HG03045 (cell line): ENCODE results near the gene SERPING1.

Source experiments
- ATAC-seq: cut with Tn5 transposase; IDR thresholded peaks from one replicate; pipeline ENCODE4 v1.9.1; 2021; ENCODE audit warnings: mild to moderate bottlenecking, moderate library complexity; ENCODE audit not compliant: unreplicated experiment

The SERPING1 gene

DNA sequence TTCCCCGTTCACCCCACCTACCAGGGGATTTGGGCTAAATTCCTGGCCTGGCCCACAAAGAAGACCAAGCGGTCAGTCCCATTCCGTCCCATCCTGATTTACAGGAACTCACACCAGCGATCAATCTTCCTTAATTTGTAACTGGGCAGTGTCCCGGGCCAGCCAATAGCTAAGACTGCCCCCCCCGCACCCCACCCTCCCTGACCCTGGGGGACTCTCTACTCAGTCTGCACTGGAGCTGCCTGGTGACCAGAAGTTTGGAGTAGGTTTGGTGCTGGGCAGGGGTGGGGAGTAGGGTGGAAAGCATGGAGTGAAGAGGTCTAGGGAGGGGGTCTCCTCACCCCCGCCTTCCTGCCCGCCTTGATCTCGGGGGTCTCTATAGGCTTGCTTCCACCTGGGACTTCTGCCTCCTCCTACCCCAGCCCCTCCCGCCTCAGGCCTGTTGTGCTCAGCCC is at the start of gene SERPING1:
TSS of gene SERPING1 (plus strand) at position 225 of the 455 bp plus-strand sequence. CDS start 586 bp downstream, outside the sequence.
- no peak for ATAC-seq

DNA sequence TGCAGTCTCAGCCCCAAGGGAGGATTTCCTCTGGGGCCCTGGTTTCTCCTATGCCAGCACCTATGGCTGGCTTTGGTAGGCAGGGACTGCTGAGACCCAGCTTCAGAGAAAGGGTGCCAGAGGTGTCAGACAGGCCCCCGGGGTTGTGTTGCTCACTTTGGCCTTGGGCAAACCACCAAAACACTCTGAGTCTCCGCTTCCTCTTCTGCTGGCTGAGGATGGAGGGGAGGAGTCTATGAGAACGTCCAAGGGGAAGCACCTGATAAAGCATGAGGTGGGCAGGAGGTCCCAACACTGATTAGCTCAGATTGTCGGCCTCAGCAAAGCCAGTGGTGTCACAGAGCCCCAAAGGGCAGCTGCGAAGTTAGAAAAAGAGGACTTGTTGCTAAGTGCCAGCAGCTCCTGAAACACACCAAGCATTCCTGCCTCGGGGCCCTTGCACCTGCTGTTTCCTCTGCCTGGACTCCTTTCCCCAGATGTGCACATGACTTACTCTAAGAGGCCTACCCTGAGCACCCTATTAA is 49.6 kb upstream of the SERPING1 start:
- peak; percentile 80 for ATAC-seq

DNA sequence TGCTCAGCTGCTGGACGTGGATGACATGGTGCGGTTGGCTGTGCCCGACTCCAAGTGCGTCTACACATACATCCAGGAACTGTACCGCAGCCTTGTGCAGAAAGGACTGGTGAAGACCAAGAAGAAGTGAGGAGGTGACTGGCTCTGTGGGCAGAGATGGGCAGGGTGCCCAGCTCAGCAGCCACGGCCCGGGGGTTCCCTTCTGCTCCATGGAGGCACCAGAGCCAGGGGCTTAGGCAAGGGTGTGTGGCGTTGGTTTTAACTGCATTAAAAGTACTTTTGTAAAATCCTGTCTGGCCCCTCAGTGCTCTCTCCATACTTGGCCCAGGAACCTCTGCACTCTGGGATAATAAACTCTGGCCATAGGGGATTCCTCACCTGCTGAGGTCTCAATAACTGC is 47.5 kb upstream of the SERPING1 start:
- ATAC-seq, result no peak

DNA sequence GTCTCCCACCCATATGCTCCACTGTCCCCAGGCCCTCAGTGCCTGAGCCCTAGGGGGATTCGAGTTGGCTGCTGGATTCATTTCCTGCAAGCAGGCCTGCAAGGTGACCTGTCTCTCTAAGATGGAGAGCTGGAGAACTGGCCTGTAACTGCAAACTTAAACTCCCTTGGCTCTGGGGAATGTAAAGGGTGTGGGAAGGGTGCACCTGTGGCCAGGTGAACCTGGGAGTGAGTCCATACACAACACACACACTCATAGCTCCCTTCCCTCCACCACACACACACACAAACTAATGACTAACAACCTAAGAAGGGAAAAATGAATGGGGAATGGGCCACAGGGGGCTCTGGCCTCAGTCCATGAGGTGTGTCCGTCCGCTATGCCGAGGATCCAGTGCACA is 45.5 kb upstream of the SERPING1 start:
- no peak for ATAC-seq

DNA sequence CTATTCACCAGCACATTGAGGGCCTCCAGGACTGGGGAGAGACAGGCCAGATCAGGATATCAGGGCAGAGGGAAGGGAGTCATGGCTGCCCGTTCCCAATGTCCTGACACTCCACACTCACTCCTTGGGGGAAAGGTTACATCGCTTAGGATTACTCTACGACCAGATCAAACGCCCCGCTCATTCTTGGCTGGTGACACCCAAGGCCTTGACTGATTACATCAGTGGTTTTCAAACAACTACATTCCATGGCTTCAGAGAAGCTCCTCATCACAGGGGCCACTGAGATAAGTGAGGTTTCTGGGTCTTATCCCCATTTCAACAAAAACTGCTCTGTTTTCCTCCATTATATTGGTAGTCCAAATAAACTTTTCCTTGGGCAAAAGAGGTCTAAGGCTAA is 45.0 kb upstream of the SERPING1 start:
- no peak for ATAC-seq

DNA sequence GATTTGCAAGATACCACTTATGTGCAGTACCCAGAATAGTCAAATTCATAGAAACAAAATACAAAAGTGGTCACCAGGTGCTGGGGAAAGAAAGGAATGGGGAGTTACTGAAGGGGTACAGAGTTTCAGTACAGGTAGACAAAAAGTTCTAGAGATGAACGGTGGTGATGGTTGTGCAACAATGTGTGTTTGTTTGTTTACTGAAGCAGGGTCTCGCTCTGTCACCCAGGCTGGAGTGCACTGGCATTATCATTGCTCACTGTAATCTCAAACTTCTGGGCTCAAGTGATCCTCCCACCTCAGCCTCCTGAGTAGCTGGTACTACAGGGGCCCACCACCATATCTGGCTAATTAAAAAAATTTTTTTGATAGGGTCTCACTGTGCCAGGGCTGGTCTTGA is 42.1 kb upstream of the SERPING1 start:
- no peak for ATAC-seq

DNA sequence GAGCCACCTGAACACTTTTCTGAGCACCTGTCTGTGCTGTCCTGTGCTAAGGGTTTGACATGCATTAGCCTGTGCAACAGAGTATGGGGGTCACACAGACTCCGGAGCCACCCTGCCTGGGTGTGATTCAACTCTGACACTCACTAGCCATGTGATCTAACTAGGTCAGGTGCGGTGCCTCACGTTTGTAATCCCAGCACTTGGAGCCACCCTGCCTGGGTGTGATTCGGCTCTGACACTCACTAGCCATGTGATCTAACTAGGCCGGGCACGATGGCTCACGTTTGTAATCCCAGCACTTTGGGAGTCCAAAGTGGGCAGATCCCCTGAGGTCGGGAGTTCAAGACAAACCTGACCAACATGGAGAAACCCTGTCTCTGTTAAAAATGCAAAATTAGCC is 41.4 kb upstream of the SERPING1 start:
- no peak for ATAC-seq

DNA sequence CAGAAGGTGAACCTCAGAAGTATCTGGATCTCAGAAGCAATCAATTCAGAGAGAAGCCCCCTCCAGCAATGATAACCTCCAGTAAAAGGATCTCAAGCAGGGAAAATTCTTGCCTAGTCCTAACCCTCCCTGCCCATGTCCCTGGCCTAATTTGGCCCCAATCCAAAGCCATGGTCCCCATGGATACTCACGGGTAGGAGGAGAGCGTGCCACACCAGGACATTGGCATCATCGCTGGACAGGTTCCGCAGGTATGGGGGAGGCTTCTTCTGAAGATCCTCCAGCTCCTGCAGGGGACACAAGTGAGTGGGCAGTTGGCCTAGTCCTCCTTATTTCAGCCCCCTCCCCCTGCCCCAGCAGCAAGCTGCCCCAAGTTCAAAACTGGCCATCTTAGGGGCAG is 37.3 kb upstream of the SERPING1 start:
- ATAC-seq, result no peak

DNA sequence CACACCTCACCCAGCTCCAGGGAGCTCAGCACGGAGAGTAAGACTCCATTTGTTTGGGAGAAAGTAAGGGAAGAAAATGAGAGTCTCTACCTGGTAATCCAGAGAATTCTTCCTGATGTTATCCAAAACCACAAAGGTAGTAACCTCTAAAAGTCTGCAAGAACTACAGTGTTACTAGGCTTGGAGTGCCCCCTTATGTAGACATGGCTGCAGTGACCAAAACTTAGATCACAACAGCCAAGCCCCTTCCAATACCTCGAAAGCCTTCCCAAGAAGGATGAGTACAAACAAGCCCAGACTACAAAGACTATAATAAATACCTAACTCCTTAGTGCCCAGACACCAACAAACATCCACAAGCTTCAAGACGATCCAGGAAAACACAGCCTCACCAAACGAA is 34.9 kb upstream of the SERPING1 start:
- no peak for ATAC-seq

DNA sequence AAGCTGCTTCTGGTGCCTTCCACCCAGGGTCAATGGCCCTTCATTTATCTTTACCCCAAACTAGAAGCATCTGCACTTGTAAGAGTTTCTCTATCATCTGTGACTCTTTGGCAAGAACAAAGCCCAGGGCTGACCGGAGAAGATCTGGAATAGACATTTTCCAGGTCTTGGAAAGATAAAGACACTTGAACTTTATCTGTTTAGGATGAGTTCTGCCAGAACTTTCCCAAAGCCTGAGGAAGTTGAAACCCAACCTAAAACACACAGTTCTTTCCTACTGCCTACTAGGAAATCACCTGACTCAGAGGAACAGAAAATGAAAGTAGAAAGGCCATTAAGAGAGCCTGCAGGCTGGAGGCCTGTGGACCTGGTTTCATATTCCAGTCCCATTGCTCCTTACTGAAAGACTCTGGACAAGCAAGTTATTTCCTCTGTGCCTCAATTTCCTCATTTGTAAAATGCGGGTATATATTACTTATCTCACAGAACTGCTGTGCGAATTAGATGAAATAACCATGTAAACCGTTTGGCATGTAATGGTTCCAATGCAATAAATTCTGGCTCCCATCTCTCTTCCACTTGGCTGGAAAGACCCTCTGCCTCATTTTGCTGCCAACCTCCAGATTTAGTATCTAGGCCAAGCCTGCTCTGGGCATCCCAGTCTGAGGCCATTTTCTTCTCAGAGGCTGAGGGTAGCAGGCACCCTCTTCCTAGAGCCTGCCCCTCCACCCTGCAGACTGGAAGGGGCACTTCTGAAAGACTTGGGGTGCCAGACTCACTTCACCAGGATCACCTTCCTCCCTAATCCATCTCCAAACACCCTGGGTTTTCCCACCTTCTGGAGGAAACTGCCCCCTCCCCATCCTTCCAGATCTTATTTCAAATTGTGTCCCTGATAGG is 31.2 kb upstream of the SERPING1 start:
- ATAC-seq, result peak; percentile 51

DNA sequence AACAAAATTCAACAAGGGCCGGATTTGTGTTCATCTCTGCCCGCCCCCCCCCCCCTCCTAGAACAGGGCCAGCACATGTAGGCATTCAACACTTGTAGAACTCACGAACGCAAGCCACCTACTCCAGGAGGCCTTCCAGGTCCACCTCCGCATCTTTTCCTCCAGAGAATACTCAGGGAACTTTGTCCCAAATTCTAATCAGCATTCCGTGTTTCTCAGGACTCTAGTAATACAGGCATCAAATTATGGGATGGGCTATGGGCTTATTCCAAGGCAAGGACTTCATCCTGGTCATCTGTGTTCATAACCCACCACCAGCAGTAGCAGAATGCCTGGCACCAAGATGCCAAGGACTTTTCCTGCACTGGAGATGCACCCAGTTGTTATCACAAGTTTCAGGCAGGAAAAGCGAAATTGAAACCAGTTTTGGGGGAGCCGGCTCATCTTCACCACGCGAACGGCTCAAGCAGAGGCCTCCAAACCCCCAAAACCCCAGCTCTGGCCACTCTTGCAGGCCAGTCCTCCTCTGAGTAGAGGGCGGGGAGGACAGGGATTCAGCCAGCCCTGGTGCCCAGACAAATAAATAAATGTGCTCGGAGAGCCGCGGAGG is 30.5 kb upstream of the SERPING1 start:
- ATAC-seq, result peak; percentile 2

DNA sequence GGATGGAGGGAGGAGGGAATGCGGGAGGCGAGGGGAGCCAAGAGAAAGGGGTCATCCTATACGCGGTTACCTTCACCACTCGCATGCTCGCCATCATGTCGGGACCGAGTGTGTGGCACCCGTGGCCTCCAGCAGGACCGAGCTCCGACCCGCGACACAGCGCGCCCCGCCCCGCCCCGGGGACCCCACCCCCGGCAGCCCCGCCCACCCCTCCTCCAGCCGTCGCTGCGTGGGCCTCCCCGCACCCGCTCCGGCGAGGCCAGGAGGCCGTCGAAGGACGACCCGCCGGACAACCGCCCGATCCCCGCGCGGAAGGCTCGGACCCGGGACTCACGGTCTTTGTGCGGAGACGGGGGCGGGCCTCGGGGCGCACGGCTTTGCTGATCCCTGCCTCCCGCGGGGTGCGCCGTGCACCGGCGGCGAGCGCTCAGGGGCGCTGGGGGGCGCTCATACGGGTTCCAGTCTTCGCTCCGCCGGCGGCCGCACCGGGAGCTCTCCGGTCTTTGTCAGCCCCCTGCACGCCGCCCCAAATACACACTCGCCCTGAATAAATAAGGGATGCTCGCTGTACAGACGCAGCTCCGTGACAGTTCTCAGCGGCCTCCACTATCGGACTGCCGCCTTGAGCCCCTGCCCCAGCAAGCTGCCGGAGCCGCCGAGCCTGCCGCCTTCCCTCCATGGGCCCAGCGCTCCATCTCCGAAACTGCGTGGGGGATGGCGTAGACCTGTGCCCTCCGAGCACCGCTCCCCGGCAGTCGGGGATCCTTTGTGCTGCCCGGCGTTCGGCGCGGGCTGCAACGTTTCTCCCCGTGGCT is 29.8 kb upstream of the SERPING1 start, which contains the start of gene UBE2L6:
TSS of gene UBE2L6 (minus strand) at position 158 of the 815 bp plus-strand sequence. CDS start at position 97, 61 bp downstream.
- ATAC-seq, result peak; percentile 72

DNA sequence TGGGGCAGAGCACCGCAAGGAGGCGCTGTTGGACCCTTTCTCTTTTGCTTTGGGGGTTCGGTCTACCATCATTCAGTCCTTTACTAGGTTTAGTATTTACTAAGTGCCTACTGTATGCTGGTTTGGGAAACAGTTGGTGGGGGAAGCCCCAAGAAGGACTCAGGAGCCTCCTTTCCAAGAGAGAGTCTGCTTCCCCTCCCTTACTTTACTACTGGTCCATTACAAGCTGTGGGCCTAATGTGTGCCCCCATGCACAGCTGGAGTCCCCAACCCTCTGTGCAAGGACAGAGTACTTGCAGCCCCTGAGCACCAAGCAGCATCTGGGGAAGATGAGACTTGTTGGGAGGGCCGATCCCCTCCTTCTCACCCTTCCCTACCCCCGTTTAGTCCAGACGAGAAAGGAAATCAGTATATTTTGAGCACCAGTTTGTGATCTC is 29.1 kb upstream of the SERPING1 start:
- ATAC-seq, result no peak

DNA sequence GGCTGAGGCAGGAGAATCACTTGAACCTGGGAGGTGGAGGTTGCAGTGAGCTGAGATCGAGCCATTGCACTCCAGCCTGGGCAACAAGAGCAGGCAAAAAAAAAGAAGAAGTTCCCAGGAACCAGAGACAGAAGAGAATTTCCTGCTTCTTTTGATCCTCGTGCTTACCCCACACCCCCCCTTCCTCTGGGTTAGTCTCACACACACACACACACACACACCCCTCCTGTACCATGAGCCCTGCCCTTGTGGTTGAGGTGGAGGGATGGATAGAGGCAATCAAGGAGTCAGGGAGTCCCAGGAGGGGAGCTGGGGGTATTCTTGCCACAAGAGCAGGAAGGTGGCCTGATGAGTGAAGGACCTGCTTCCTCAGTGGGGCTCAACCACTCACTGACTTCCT is 25.9 kb upstream of the SERPING1 start:
- no peak for ATAC-seq

DNA sequence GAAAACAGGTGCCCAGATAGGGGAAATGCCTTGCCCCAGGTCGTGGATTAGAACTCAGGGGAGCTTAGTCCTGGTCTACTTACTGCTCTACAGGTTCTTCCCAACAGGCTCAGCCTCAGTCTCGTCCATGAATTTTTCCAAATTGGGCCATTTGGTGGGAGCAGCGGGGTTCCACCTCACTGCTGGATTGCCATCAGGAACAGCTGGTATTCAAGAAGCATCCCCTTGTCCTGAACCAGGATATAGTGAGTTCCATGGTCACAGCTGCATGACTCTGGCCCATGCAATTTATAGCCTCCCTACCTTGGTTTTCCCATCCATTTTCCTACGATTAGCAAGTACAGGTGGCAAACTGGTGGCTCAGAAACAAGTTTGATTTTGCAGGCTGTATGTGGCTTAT is 23.4 kb upstream of the SERPING1 start:
- no peak for ATAC-seq

DNA sequence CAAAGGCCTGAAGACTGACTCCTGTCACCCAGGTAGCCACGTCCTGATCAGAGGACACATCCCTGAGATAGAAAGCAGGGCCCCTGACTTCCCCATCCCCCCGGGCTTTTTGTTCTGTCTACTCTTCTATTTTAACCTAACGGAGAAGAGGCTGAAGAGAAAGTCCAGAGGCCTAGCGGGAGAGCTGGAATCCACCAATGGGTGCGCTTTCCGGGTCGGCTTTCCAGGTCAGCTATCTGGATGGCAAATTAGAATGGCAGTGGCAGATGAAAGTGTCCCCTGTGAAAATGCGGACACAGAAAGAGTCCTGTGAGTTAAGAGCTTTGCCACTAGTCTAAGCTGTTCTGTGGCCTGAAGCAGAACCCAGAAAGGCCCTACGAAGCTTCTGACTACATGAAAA is 13.1 kb upstream of the SERPING1 start:
- no peak for ATAC-seq

DNA sequence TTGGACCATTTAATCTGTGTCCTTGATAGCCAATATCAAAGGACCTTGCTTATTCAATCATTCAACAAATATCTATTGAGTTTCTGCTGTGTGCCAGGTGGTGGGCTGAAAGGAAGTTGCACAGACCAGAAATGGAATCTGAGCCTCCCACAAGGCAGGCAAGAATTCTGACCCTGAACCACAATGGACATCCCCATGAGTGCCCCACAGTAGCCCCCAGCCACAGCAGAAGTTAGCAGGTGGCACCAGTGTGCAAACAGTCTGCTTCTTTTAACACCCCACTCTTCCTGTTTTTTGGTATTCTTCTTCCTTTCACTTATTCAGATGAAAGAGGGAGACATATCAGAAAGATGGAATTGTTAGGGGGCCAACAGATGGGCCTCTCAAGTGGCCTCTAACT is 12.2 kb upstream of the SERPING1 start:
- ATAC-seq, result no peak

DNA sequence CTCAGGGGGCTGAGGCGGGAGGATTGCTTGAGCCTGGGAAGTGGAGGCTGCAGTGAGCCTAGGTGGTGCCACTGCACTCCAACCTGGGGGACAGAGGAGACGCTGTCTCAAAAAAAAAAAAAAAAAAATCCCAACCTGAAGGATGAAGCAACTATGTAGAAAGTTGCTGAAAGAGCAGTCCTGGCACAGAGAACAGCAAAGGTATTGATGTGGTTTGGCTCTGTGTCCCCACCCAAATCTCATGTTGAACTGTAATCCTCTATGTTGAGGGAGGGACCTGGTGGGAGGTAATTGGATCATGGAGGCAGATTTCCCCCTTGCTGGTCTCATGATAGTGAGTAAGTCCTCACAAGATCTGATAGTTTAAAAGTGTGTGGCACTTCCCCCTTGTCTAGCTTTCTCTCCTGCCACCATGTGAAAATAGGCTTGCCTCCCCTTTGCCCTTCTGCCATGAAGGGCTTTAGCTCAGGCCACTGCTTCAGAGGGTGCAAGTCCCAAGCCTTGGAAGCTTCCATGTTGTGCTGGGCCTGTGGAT is 10.7 kb upstream of the SERPING1 start:
- ATAC-seq, result no peak

DNA sequence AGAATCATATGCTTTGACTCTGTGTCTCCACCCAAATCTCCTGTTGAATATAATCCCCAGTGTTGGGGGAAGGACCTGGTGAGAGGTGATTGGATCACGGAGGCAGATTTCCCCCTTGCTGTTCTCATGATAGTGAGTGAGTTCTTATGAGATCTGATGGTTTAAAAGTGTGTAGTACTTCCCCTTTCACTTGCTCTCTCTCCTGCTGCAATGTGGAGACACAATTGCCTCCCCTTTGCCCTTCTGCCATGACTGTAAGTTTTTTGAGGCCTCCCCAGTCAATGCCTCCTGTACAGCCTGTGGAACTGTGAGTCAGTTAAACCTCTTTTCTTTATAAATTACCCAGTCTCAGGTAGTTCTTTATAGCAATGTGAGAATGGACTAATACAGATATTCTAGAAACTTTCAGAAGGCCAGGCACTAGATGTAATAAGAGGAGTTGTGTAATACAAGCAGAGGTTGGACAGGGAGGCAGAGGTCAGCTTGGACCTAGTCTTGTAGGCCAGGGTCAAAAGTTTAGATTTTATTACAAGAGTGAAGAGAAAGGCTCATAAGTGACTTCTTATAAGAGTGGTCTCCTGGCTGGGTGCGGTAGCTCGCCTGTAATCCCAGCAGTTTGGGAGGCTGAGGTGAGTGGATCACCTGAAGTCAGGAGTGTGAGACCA is 9.3 kb upstream of the SERPING1 start:
- ATAC-seq, result no peak

DNA sequence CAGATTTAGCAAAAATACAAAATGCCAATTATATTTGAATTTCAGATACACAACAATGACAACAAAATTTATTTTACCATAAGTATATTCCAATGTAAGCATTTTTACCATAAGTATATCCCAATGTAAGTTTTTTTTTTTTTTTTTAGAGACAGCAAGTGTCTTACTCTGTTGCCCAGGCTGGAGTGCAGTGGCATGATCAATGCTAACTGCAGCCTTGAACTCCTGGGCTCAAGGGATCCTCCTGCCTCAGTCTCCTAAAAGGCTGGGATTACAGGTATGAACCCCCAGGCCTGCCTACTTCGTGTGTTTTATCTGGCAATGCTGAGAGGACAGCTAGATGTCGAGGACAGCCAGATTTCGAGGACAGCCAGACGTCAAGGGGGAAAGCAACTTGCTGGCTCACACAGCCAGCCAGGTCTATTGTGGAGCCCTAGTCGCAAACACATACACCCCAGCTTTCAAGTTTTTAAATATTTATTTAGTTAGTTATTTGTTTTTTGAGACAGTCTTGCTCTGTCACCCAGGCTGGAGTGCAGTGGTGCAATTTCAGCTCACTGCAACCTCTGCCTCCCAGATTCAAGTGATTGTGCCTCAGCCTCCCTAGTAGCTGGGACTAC is 1.1 kb upstream of the SERPING1 start:
- no peak for ATAC-seq
